Tibial artery (tissue), 4 donors: Measurements from ENCODE around the gene POTEF.
"Not testable (repeated sequence)": the region's sequence is repeated elsewhere in the genome, so short reads cannot be mapped to it uniquely, and the experiment has no call there.

Source experiments
- DNase-seq, 2 donors: peaks; one replicate each; pipeline ENCODE4 v3.0.0-alpha.2; 2019
- H3K27ac ChIP-seq, 2 donors: fragments of 200-600 bp; sonication (generic) in 1 of 2; 1 replicate in 1 of 2; 2 replicates in 1 of 2; pipeline ENCODE4 v1.5.1; 2018 to 2019; ENCODE audit warnings: mild to moderate bottlenecking in 1 of 2
- H3K27me3 ChIP-seq, 2 donors: fragments of 200-600 bp; sonication (generic) in 1 of 2; one replicate each; pipeline versions ENCODE4 v1.5.1 to v1.6.0; 2016 to 2019
- H3K36me3 ChIP-seq, 3 donors: fragments of 200-600 bp; sonication (generic) in 2 of 3; one replicate each; pipeline ENCODE4 v1.5.1; 2016 to 2019; ENCODE audit warnings: mild to moderate bottlenecking in 2 of 3
- H3K4me1 ChIP-seq, 4 donors: fragments of 200-600 bp; sonication (generic) in 2 of 4; 1 replicate in 3 of 4; 2 replicates in 1 of 4; pipeline ENCODE4 v1.5.1; 2016 to 2019
- H3K4me3 ChIP-seq, 2 donors: fragments of 200-600 bp; sonication (generic) in 1 of 2; 1 replicate in 1 of 2; 2 replicates in 1 of 2; pipeline ENCODE4 v1.5.1; 2018 to 2019; ENCODE audit warnings: mild to moderate bottlenecking in 2 of 2
- H3K9me3 ChIP-seq, 3 donors: fragments of 200-600 bp; sonication (generic) in 1 of 3; one replicate each; pipeline ENCODE4 v1.5.1; 2016 to 2019
- intact Hi-C: fragments of 100-400 bp; cut with DNase I; formaldehyde crosslinking; loops from one replicate; pipeline ENCODE4 v1.15.0; 2023; ENCODE audit warnings: low total_unique reads

The POTEF gene

DNA sequence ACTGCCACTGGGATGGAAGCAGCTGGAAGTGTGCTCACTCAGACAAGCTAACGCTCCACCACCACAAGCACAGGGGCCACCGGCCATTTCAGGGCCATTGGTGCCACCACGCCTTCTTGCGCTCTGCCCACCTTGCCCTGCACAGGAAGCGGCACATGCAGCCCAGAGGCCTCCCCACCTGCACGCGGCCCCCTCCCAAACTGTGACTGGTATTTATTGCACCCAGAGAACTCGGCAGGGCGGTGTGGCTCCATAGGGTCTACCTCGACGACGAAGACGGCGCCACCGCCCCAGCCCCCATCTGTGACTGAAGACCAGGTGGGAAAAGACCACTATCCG, 90.8 kb downstream of the POTEF start:
- H3K27me3 ChIP-seq, H3K4me3 ChIP-seq, DNase-seq, H3K9me3 ChIP-seq, H3K27ac ChIP-seq, H3K36me3 ChIP-seq, intact Hi-C loops, H3K4me1 ChIP-seq: not testable (repeated sequence)

- intact Hi-C loops, DNase-seq, H3K27me3 ChIP-seq, H3K4me3 ChIP-seq, H3K36me3 ChIP-seq, H3K9me3 ChIP-seq, H3K4me1 ChIP-seq, H3K27ac ChIP-seq: not testable (repeated sequence)
Observed at GRCh38 chr2:130025931-130026330, 103.1 kb downstream of the POTEF start.
